Stimulated activated CD8-positive, alpha-beta memory T cell treated with anti-CD3 and anti-CD28 coated beads, Interleukin-12 subunit alpha, Interleukin-12 subunit beta, amount 100 ng/mL, for 4 hours (primary cell): ENCODE data around the gene NANOG.
"Not testable (repeated sequence)": the region's sequence is repeated elsewhere in the genome, so short reads cannot be mapped to it uniquely, and the experiment has no call there.

ENCODE experiments used
- DNase-seq: peaks from one replicate; pipeline ENCODE4 v3.0.0-alpha.2; 2020; ENCODE audit warnings: low read depth

Gene NANOG

DNA sequence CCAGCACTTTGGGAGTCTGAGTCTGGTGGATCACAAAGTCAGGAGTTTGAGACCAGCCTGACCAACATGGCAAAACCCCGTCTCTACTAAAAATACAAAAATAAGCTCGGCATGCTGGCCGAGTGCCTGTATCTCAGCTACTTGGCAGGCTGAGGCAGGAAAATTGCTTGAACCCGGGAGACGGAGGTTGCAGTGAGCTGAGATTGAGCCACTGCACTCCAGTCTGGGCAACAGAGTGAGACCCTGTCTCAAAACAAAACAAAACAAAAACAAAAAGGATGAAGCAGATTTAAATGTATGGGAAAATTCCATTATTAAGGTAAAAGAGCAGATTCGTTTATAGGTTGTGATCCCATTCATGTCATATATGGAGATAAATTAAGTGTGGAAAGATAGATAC is 17.1 kb downstream of the NANOG start:
- DNase-seq: not testable (repeated sequence)

DNA sequence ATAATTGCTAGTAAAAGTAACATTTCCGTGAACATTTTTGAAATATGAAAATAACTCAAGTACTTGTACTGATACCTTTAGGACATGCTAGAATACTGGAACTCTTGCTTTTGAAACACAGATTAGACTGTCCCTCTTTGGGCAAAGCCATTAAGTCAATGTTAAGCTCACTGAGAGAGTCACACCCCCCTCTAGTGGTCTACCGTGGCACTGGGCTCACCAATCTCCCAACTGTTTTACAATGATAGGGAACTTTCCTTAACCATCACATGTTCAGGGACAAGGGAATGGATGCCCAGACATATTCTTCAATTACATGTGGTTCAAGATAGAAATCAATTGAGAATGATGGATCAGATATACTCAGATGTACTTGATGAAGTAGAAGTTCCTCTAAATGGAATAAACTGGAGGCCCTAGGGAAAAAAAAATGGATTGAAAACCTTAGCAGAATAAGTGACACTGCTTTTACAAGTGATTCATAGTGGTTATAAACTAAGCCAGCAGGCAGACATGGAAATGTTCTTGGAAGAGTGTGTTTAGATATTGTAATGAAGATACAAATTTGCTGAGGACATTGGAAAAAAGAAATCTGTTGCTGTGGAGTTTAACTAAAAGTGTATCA is 17.8 kb downstream of the NANOG start:
- DNase-seq: peak; percentile 11

DNA sequence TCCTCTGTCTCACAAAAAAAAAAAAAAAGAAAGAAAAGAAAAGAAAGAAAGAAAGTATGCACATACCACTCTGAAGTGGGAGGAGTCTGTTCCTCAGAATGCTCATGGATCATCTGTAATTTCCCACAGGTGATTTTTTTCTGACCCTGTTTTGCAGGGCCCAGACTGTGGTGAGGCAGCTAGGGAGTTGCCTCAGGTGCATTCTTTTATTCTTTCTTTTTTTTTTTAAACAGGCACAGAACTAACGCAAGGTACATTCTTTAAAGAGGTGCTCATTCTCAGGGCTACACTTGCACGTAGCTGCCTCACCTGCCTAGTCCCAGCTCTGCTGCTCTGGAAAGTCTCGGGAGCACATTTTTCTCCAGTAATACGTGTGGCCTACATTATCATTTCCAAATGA is 36.6 kb downstream of the NANOG start:
- not testable (repeated sequence) for DNase-seq

DNA sequence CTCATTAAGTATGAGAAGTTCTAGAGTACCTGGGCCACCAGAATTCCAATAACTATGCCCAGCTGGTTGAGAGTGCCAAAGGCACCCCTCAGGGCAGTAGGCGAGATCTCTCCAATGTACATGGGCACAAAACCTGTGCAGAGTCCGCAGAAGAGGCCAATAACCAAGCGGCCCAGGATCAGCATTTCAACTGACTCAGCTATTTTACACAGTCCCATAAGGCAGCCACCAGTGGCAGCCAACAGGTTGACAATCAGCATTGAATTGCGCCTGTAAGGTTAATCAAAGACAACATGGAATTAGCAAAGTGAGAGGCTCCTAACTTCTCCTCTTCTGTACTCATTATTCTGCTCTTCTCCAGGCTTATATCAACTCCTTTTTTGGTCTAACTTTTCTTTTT is 40.5 kb downstream of the NANOG start:
- DNase-seq: not testable (repeated sequence)

DNA sequence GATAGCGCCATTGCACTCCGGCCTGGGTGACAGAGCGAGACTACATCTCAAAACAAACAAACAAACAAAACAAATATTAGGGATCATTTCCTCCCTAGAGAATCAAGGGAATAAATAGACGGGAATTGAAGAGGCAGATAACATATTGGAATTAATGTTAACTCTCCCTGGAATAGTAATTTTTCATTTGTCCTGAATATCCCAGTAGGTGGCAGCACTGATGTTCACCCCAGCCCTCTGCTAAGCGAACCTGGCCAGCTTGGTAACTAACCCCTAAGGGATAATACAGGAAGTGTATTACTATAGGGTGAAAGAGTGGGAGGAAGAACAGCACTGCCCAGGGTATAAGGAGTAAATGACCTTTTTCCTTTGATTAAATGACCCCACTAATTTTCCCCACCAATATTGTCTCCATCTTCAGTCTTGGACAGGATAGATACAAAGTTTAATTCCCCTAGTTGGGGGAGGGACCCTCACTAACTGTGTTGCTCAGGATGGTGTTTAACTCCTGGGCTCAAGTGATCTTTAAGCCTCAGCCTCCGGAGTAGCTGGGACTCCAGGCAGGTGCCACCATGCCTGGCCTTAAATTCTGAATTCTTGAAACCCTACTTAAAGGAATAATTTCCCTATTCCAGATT is 43.0 kb downstream of the NANOG start:
- no peak for DNase-seq

DNA sequence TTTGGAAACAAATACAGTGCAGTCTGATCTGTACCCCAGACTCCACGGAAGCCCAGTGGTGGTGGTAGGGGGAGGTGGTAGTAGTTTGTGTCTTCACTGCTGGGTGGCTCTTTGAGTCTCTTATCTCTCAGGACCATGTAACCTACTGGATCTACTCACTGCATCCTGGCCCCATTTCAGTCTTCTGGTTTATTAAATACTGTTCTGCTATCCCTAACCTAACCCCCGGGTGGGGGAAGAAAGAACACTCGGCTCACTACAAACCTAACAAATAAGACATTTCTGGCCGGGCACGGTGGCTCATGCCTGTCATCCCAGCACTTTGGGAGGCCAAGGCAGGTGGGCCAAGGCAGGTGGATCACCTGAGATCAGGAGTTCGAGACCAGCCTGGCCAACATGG is 44.0 kb downstream of the NANOG start:
- not testable (repeated sequence) for DNase-seq

DNA sequence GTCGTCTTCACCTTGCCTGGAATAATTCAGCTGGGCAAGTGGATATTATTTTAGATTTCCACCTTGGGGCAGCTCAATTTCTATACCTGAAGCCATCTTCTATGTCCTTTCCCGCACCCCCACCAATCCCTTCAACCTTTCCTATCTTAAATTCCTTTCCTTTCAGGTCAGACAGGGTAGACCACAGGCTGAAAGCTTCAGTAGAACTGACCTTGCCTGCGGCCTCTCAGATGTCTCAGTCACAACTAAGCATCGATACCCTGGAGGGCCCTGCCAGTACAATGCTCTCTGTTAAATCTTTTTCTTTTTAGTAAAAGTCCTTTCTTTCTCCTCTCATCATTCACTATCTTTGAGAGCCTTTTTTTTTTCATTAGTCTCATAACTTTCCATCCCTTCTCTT is 44.6 kb downstream of the NANOG start:
- DNase-seq: no peak

DNA sequence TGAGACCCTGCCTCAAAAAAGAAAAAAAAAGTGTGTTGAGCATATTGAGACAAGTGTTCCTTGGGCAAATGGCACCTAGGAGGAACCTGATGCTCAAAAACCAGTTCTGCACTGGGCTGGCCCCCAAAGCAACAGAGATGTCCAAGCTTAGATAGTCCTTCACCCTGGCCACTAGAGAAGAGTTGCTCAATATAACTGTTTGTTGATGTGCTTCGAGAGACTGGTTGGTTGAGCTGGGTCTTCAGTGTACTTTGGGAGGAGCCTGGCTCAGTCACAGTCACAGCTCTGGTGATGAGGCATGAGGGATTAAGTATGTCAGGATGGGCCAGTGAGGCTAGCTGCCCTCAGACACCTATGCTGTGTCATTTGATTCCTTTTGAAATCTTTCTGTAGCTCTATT is 45.5 kb downstream of the NANOG start:
- no peak for DNase-seq

DNA sequence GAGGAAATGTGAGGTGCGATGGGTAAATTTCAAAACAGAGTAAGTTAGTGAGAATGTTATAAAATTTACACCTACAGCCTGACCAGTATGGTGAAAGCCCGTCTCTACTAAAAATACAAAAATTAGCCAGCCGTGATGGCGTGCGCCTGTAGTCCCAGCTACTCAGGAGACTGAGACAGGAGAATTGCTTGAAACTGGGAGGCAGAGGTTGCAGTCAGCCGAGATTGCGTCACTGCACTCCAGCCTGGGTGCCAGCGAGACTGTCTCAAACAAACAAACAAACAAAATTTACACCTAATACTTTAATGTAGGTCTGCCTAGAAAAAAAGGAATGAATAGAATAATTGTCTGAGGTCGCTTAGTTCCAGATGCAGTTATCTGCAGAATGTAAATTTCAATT is 45.9 kb downstream of the NANOG start:
- no peak for DNase-seq

DNA sequence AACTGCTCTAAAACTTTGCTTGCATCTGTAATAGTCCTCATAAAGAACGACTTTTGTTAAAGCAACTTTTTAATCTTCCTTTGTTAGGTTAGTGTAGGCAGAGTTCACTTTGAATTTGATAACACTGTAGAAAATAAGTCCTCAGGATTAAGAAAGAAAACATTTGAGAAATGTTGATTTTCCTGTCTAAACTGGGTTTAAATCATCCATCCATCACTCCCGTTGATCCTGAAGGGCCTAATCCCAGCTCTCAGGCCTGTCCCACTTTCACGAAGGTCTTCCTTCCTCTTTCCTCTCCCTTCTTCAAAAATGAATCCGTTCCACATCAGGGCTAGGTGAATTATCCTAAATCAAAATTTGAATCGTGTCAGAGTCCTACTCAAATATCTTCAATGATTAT is 46.6 kb downstream of the NANOG start:
- no peak for DNase-seq

DNA sequence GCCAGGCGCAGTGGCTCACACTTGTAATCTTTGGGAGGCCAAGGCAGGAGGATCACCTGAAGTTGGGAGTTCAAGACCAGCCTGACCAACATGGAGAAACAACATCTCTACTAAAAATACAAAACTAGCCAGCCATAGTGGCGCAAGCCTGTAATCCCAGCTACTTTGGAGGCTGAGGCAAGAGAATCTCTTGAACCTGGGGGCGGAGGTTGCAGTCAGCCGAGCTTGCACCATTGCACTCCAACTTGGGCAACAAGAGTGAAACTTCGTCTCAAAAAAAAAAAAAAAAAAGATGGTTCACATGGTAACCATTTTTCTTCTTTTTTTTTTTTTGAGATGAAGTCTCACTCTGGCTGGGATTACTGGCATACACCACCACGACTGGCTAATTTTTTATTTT is 48.2 kb downstream of the NANOG start:
- DNase-seq: no peak

DNA sequence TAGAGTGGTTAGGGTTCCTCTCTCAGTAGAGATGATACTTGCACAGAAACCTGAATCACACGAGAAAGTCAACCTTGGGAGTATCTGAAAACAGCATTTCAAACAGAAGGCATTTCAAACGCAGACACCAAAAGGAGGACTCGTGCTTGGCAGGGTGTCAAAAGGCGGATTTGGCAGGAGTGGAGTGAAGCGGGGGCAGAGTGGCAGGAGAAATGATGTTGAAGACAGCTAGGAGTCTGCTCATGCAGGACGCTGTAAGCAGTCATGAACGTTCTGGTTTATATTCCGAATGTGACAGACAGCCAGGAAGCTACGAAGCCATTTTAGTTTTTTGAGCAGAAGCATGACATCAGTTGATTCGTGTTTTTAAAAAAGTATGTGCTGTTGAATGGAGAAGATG is 50.0 kb downstream of the NANOG start:
- not testable (repeated sequence) for DNase-seq

DNA sequence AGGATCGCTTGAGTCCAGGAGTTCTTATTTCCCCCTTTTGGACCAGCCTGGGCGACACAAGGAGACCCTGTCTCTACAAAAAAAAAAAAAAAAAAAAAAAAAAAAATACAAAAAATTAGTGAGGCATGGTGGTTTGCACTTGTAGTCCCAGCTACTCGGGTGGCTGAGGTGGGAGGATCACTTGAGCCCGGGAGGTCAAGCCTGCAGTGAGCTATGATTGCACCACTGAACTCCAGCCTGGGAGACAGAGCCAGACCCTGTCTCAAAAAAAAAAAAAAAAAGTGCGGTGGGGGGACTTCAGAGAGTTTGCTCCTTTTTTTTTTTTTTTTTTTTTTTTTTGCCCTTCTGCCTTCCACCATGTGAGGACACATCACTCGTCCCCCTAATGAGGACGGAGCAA is 50.6 kb downstream of the NANOG start:
- DNase-seq: not testable (repeated sequence)

DNA sequence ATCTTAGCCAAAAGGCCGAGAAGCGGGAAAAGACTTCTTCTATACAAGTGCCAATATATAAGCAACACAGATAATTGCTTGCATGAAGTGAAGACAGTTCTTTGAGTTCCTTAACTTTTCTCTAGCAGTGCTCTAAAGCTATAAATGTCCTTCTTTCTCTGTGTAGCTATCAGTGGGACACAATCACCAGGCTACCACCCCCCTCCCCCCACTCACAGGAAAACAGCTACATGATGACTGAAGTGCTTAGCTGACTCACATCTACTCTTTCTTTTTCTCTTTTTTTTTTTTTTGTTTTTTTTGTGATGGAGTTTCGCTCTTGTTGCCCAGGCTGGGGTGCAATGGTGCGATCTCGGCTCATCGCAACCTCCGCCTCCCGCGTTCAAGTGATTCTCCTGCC is 53.2 kb downstream of the NANOG start:
- DNase-seq: not testable (repeated sequence)

DNA sequence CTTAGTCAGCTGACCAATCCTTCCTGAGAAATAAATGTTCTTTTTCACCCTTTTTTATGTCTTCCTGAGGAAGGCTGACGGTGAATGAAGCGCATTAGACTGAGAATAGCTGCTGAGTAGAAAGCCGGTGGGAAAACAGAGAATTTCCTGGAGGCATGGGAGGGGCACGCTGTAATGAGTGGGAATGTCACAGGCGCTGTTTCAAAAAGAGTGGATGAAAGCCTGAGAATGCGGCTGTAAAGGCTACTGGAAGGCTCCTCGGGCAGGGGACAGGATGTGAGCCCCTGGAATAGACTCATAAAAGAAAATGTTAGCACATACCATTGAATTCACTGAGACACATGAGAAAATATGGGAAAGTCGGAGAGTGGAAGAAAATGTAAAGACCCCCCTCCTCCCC is 53.9 kb downstream of the NANOG start:
- not testable (repeated sequence) for DNase-seq

DNA sequence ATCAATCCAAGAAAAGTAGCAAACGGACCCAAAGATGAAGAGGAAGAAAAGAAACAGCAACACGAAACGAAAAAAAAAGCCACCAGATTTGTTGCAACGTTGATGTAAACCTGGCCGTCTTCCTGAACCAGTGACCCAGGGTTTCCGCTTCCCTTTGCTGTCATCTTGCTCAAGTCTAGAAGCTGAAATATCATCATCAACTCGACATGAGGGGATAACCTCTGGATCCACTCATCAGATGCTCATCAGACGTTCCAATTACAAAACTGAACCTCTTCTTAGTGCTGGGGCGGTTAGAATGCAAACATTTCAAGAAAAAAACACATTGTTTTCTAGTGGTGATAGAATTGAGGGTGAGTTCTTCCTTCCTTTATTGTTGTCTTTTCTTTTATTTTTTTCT is 54.4 kb downstream of the NANOG start:
- DNase-seq: not testable (repeated sequence)

DNA sequence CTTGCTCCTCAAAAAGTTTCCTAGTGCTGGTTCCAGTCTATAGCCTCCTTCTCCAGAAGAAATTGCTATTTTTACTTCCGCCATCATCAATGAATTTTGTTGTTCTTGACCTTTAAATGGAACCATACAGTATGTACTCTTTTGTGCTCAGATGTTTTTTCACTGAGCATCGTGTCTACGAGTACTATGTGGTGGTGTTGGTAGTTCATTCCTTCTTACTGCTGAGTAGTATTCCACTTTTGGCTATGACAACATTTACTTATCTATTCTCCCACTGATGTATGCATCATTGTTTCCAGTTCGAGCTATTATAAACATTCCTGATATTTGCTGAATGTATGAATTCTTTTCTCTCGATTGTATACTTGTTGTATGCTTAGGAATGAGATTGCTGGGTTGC is 54.9 kb downstream of the NANOG start:
- DNase-seq: no peak

DNA sequence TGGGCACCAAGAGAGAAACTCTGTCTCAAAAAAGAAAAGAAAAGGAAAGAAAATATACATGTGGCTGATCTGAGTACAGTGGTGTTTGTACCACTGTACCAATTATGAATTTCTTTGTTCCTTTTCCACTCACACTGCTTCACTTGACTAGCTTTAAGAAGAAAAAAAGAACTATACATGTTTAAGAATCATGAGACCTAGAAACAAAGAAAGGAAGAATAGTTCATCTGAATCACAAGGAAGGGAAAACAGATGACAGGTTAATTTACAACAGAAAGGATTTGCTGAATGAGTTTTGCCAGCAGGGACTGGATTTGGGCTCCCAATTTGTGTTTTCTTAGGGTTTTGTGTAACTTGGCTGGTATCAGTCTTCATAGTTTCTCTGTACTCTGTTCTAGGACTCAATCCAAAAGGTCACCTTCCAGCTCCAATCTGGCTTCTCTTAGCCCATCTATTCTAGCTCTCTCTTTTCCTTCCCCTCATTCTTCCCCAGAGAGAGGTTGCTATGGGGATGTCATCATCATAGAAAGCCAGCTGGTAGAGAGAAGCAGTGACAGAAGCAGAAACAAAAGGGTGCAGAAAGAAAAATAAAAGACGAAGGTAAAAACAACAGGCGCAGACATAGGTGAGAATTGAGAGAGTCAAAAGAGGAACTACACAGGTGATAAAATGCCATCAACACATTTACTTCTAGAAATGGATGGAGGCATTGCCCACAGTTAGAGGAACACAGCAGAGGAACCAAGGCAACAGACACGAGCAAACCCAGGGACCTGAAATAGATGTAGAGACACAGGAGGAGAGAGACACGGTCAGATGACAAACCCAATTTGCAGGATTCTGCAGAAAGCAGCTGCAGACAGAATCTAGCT is 58.3 kb downstream of the NANOG start:
- DNase-seq: not testable (repeated sequence)

DNA sequence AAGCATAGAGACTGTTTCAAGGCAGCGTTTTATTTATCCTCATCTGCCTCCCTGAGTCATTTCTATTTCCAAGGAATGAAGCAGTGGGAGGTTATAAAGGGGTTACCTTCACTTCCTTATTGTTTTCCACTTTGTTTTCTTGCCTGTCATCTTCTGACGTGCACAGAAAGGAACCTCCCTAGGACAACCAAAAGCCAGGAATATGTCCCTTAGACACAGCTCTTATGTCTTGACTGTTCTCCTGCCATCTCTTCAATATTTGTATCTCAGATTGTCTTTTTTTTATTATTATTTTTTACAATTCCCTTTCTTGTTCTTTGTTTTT is 58.9 kb downstream of the NANOG start:
- not testable (repeated sequence) for DNase-seq
